NCI-H2227 treated with DMSO at 0.1 percent for 48 hours (cell line): Measurements from ENCODE around the gene PNMA6E.

ENCODE experiments used
- DNase-seq: peaks from one replicate; lab custom pipeline; 2025; lab: John Stamatoyannopoulos, UW

PNMA6E gene

GRCh38 chrX:153435845-153436244, 34.7 kb upstream of the PNMA6E start:
- DNase-seq: no peak

- DNase-seq: no peak
Measured at GRCh38 chrX:153434801-153435200, 33.7 kb upstream of the PNMA6E start.

- no peak for DNase-seq
Measured at GRCh38 chrX:153433781-153434285, 32.7 kb upstream of the PNMA6E start.

- no peak for DNase-seq
Measured at GRCh38 chrX:153433161-153433680, 32.1 kb upstream of the PNMA6E start.

GRCh38 chrX:153430796-153431195, 29.6 kb upstream of the PNMA6E start:
- DNase-seq: no peak

GRCh38 chrX:153426204-153426603, 25.1 kb upstream of the PNMA6E start:
- no peak for DNase-seq

GRCh38 chrX:153423652-153424051, 22.5 kb upstream of the PNMA6E start:
- DNase-seq: no peak

- DNase-seq: no peak
Measured at GRCh38 chrX:153421856-153422255, 20.7 kb upstream of the PNMA6E start.

GRCh38 chrX:153420851-153421599, 19.9 kb upstream of the PNMA6E start:
- DNase-seq: no peak

- no peak for DNase-seq
Measured at GRCh38 chrX:153417637-153418036, 16.5 kb upstream of the PNMA6E start.

GRCh38 chrX:153416781-153417450, 15.8 kb upstream of the PNMA6E start:
- DNase-seq: no peak

- DNase-seq: no peak
Measured at GRCh38 chrX:153414856-153415510, 13.8 kb upstream of the PNMA6E start.

GRCh38 chrX:153413731-153414130, 12.6 kb upstream of the PNMA6E start:
- no peak for DNase-seq

GRCh38 chrX:153412746-153413720, 11.9 kb upstream of the PNMA6E start:
- no peak for DNase-seq

- no peak for DNase-seq
Measured at GRCh38 chrX:153411988-153412574, 10.9 kb upstream of the PNMA6E start.

GRCh38 chrX:153411255-153411987, 10.3 kb upstream of the PNMA6E start, which contains the start of gene ZFP92:
Gene ZFP92, plus strand, starts transcription at chrX:153411472. Its CDS starts 6,851 bp downstream, at chrX:153418323.
- no peak for DNase-seq

GRCh38 chrX:153410888-153411254, 9.7 kb upstream of the PNMA6E start:
- no peak for DNase-seq

GRCh38 chrX:153410373-153410772, 9.2 kb upstream of the PNMA6E start:
- DNase-seq: no peak

- no peak for DNase-seq
Measured at GRCh38 chrX:153409414-153410101, 8.4 kb upstream of the PNMA6E start.

- no peak for DNase-seq
Measured at GRCh38 chrX:153408871-153409351, 7.8 kb upstream of the PNMA6E start.
